Thoracic aorta (tissue), 2 donors: ENCODE data around the gene BLMH. TPM values are rescaled to one million over a fixed set of nuclear protein-coding genes. Genes with fewer than 3 reads are reported as not detected.

ENCODE experiments used
- ATAC-seq: fragments of 150-250 bp; one replicate; pipeline ENCODE4 v1.8.0; 2017; ENCODE audit warnings: low read depth; ENCODE audit not compliant: insufficient number of reproducible peaks, low FRiP score
- DNase-seq: peaks from one replicate; pipeline ENCODE4 v3.0.0-alpha.2; 2020; ENCODE audit warnings: low spot score
- H3K27ac ChIP-seq, 2 donors: fragments of 200-600 bp; sonication (generic); 1 replicate in 1 of 2; 2 replicates in 1 of 2; pipeline ENCODE4 v1.5.1; 2016; ENCODE audit warnings: mild to moderate bottlenecking in 2 of 2, moderate library complexity in 2 of 2
- H3K27me3 ChIP-seq: fragments of 200-600 bp; sonication (generic); replicated peaks from 2 replicates; pipeline ENCODE4 v1.6.0; 2016; ENCODE audit warnings: mild to moderate bottlenecking; ENCODE audit not compliant: insufficient read depth
- H3K36me3 ChIP-seq: fragments of 200-600 bp; sonication (generic); one replicate; pipeline ENCODE4 v1.5.1; 2016
- H3K4me1 ChIP-seq, 2 donors: fragments of 200-600 bp; sonication (generic); 1 replicate in 1 of 2; 2 replicates in 1 of 2; pipeline versions ENCODE4 v1.5.1 to v1.6.0; 2016; ENCODE audit warnings: low read depth in 2 of 2, mild to moderate bottlenecking in 1 of 2; ENCODE audit not compliant: control insufficient read depth in 1 of 2
- H3K4me3 ChIP-seq: fragments of 200-600 bp; sonication (generic); 2 replicates; pipeline ENCODE4 v1.5.1; 2016; ENCODE audit warnings: mild to moderate bottlenecking
- H3K9me3 ChIP-seq: fragments of 200-600 bp; sonication (generic); 2 replicates; pipeline ENCODE4 v1.5.1; 2016
- total RNA-seq, 2 donors: library from RNA; depleted of rRNA; stranded (reverse); fragments of >200 nt; gene quantifications; one replicate each; pipeline versions ENCODE4 v1.1.0 to v1.2.3, GENCODE V29; 2016
- TF ChIP-seq, protein P1 (sequence below): fragments of 200-600 bp; sonication (generic); IDR thresholded peaks from one replicate; pipeline ENCODE4 v1.5.1; 2019; ENCODE audit warnings: antibody characterized with exemption

Gene BLMH
- total RNA-seq, 2 donors from 2014 or later, result 21.5 to 34.6 TPM

DNA sequence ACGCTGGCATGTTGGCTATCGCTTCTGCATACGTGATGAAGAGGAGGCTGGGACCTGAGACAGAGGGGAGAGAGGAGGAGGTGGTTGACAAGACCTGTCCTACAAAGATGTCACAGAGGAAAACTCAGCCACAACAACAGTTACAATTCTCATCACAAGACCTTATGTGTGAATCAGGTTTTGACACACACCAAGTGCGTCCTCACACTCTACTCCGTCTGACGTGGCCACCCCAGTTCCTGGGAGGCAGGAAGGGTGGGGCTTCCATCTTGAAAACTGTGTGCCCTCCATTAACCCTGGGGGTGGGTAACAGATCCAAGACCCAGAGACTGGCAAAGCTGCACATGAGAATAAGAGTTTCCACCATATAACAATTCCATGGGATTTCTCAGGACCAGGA lies 80.4 kb downstream of the BLMH start:
- DNase-seq (no peak), ATAC-seq (no peak)
- H3K4me1 ChIP-seq, result no peaks in the 10 kb centered on the region
- no peak overlapping the region for H3K27ac ChIP-seq
- no peaks in the 10 kb centered on the region for H3K9me3 ChIP-seq
- peaks cover 3% of the 10 kb centered on the region for H3K36me3 ChIP-seq
- H3K27me3 ChIP-seq, result no peaks in the 10 kb centered on the region
- H3K4me3 ChIP-seq, result no peak overlapping the region
- TF ChIP-seq, protein P1, sequence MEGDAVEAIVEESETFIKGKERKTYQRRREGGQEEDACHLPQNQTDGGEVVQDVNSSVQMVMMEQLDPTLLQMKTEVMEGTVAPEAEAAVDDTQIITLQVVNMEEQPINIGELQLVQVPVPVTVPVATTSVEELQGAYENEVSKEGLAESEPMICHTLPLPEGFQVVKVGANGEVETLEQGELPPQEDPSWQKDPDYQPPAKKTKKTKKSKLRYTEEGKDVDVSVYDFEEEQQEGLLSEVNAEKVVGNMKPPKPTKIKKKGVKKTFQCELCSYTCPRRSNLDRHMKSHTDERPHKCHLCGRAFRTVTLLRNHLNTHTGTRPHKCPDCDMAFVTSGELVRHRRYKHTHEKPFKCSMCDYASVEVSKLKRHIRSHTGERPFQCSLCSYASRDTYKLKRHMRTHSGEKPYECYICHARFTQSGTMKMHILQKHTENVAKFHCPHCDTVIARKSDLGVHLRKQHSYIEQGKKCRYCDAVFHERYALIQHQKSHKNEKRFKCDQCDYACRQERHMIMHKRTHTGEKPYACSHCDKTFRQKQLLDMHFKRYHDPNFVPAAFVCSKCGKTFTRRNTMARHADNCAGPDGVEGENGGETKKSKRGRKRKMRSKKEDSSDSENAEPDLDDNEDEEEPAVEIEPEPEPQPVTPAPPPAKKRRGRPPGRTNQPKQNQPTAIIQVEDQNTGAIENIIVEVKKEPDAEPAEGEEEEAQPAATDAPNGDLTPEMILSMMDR, result no peak

- Histone ChIP-seq H3K4me3 (no peak overlapping the region), H3K27ac (no peak overlapping the region), H3K9me3 (no peaks in the 10 kb centered on the region), H3K36me3 (peaks cover 3% of the 10 kb centered on the region), H3K27me3 (no peaks in the 10 kb centered on the region), H3K4me1 (no peaks in the 10 kb centered on the region)
- no peak for DNase-seq
- TF ChIP-seq, protein P1, result no peak
- ATAC-seq, result no peak
These were observed 80.8 kb downstream of the BLMH start for GRCh38 chr17:30210901-30211300.

DNA sequence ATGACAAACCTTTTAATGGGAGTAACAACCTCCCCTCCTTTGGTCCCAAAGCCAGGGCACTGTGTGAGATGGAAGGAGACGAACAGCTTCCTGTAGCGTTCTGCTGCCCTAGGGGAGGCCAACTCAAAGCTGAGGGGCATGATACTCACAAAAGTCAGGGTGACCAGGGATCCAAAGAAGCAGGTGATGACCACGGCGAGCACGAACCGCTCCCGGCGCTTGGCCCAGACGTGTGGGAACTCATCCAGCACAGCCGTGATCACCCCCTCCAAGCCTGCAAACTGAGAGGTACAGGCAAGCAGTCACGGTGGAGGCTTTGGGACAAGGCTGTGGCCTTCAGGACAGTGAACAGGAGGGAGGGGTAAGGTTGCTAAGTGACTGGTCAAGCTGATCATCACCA lies 81.4 kb downstream of the BLMH start:
- H3K27me3 ChIP-seq, result no peaks in the 10 kb centered on the region
- H3K4me1 ChIP-seq, result no peaks in the 10 kb centered on the region
- DNase-seq (no peak), ATAC-seq (no peak)
- TF ChIP-seq, protein P1, result no peak
- peaks cover 3% of the 10 kb centered on the region for H3K36me3 ChIP-seq
- no peak overlapping the region for H3K4me3 ChIP-seq
- H3K27ac ChIP-seq, result no peak overlapping the region
- H3K9me3 ChIP-seq, result no peaks in the 10 kb centered on the region

- TF ChIP-seq, protein P1, result no peak
- H3K4me3 ChIP-seq, result no peak overlapping the region
- no peaks in the 10 kb centered on the region for H3K27me3 ChIP-seq
- no peaks in the 10 kb centered on the region for H3K4me1 ChIP-seq
- DNase-seq (no peak), ATAC-seq (no peak)
- H3K36me3 ChIP-seq, result peaks cover 3% of the 10 kb centered on the region
- no peak overlapping the region for H3K27ac ChIP-seq
- no peaks in the 10 kb centered on the region for H3K9me3 ChIP-seq
These were observed 81.8 kb downstream of the BLMH start for GRCh38 chr17:30209930-30210329.

DNA sequence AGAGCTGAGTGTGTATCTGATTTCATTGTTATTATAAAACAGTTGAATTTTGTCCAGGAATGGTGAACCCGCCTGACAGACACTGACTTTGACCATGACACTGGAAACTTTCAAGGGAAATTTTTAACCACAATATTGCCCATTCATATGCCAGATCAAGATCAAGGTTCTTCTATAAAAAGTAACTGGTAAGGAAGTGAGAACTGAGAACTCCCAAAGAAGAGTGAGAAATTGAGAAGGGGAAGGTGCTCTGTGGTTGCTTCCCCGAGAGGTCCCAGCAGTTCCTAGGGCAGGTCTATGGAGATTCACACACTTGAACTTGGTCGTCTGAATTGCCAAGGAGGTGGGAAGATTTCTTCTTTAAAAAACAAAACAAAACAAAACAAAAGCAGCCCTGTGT lies 83.5 kb downstream of the BLMH start:
- H3K27ac ChIP-seq, result no peak overlapping the region
- TF ChIP-seq, protein P1, result no peak
- no peak overlapping the region for H3K4me3 ChIP-seq
- ATAC-seq (no peak), DNase-seq (no peak)
- H3K36me3 ChIP-seq, result peaks cover 3% of the 10 kb centered on the region
- H3K4me1 ChIP-seq, result no peaks in the 10 kb centered on the region
- H3K27me3 ChIP-seq, result no peaks in the 10 kb centered on the region
- no peaks in the 10 kb centered on the region for H3K9me3 ChIP-seq
